HG03520 (cell line): Measurements from ENCODE around the gene ENO4.
A peak's percentile ranks its signal among the peaks of the same experiment; 100 is the strongest.

Experiments used
- ATAC-seq: cut with Tn5 transposase; IDR thresholded peaks from one replicate; pipeline ENCODE4 v1.9.1; 2021; ENCODE audit warnings: mild to moderate bottlenecking, moderate library complexity; ENCODE audit not compliant: unreplicated experiment

Gene ENO4

DNA sequence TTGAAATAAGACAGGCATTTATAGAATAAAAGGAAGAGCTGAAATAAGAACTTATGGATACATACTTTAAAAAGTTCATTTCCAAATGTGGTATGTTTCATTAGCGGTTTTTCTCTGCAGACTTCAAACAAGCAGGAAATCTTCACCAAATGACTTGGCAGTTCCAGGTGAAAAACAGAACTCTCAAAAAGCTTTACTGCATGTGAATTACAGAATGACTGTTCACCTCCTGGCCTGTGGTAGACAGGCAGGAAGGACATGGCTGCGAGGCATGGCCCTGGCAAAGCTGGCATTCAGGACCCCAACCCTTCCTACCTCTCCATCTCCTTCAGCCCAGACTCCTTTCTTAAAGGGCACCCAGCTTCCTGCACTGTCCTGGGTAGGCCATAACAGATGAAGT is 21.2 kb upstream of the ENO4 start:
- no peak for ATAC-seq

DNA sequence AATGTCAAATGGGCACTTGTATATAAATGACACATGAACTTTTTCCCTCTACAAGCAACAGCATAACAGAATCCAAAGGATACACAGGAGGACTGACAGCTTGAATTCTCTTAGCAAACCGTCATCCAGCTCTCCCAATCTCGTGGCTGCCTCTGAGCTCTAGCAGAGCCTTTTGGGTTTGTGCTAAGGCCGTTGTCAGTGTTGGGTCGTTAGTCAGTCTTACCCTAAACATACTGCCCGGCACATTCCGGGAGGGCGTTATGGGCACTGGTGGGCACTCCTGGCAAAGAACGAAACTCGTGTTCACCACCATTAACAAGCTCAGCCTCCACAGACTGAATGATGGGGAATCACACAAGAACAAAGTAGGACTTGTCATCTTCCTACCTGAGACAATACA is 19.6 kb upstream of the ENO4 start:
- ATAC-seq = no peak

GRCh38 chr10:116831086-116831485 is 18.2 kb upstream of the ENO4 start:
- no peak for ATAC-seq

DNA sequence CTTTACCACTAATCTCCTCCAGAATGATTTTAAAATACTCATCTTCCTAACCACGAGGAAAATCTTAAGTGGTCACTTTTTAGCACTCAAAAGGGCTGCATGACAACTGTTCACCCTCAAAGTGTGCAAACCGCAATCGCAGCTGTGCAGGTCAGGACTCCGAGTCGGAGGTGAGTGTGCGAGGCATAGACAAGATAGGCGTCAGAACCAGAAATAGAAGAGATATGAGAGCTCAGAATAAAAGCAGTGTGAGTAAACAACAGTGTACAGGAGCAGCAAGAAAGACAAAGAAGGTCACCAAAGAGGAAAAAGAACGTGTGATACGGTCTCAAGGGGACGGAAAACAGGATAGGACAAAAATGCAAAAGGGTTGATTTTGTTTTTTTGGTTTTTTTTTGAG is 17.5 kb upstream of the ENO4 start:
- ATAC-seq = no peak

DNA sequence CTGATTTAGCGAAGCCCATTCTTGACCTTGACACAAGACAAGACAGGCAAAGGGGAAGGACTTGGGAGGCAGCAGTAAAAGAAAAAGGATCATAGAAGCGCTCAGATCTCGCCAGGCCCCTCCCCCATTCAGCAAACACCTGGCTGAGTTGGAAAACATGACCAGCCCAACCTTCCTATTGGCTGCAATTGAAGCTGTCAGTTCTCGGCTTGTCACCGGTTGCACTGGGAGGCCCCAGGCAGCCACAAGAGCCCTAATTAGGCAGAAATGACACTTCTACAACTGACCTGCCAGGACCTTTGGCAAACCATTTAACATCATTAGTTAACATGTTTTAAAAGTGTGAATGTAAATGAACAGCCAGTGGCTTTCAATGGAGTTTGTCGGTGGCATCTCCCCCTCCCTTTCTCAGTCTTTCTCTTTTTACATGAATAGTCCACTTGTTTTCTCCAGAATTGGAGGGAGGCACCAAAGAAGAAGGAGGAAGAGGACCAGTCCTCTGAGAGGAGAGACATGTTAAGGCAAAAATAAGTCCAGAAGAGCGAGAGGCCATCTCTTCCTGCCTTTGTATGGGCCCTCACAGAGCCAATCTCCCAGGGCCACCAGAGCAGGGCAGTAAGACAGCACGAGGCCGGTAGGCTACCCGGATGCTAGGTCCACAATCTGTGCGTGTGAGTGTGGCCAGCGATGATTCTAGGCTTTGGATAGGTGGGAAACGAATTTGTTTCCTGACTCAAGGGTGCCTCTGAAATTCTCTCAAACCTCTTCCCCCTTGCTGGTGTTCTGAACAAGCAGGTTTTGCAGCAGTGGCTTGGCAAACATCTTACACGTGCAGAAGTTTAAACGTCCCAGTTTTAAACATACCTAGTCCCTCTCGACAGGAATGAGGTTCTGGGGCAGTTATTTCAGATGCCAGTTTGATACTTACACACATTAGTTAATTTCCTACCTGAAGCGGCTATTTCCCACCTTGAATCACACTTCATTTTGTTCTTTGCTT is 15.0 kb upstream of the ENO4 start:
- no peak for ATAC-seq

GRCh38 chr10:116835658-116836057 is 13.6 kb upstream of the ENO4 start:
- no peak for ATAC-seq

DNA sequence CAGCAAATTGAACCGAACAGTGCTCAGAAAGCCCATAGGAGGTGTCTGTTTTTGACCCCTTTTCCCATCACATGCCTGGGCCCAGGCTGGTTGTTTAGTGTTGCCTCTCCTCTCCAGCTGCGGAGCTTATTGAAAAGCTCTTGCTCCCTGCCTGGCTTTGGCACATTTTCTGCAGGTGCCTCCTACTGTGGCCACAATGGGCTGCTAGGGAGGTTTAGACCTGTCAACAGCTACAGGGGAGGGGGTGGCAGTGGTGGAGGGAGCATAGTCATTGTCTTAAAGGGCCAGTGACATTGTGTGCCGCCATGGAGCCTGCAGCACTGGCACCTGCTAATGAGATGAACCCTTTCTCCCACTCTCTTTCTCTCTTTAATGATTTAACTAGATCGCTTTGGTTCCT is 13.2 kb upstream of the ENO4 start:
- no peak for ATAC-seq

DNA sequence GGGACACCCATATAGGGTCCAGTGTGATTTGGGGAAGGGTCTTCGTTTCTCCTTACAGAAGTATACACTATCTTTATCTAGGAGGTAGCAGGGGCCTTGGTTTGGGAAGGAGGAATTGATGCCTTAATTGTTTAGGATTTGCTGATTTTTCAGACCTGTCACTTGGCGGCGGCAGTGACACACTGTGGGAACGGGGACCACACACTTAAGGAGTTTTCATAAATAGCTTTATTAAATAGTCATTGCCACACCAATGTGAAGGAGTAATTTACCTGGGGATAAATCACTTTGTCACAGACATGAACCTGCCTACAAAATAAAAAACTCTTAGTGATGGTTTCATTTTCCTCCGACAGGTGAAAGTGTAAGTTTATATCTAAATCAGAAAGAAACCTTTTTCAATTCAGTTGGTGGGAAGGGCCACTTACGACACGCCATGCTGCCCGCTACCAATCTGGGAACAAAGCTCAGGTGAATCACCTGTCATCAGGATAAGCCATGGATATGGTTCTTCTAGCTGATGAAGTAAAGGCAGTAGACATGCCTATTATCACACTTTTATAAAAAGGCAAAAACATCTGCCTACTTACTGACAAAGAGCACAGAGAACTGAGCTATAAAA is 12.3 kb upstream of the ENO4 start:
- no peak for ATAC-seq

DNA sequence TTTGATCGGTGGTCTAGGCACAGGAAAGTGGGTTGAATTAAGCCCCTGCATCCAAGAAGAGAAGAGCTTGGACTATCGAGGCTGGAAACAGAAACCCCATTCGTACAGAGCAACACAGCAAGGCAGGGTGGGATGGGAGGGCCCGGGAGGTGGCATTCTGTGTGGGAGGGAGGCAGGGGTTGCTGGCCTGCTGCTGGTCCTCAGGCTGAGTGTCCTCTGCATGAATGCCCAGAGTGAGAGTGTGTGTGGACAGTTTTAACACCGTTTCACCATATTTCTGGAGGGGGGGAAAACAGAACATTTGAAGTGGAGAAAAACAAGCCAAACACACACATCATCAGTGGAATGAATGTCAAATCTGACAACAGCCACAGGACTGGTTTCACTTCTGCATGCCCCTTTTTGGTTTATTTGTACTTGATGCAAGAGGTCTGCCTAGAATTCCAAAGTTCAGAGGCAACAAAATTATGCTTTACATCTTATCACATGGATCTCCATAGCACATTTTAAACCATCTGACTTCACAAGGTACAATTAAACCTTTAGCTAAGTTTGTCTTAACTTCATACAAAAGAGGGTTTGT is 11.1 kb upstream of the ENO4 start:
- peak; percentile 90 for ATAC-seq

DNA sequence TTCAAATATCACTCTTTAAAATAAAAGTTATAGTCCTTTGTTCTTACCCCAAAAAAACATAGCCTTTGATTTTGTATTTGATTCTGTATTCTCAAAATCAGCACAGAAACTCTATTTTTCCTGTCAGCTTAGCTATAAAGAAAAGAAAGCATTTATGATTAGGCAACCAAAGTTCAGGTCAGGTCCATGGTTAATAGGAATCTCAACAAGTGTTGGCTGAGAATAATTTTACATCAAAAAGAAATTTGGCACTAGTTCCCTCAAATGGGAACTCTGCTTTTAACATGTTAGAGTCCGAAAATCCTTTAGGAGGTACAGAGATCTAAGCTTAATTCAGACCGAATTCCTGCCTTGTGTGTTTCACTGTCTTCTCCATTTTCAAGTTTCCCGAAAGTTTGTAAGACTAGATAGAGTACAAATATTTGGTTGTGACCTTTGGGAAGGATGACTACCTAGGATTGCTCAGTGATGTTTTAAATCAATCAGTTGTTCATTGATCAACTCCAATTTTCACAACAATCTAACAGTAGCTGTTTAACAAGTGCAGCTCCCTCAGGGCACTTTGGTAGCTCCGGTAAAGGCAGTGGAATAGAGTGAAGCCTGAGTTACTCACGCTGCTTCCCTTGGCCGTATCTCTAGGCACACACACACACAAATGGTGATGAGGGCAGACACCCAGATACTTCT is 8.8 kb upstream of the ENO4 start:
- no peak for ATAC-seq

GRCh38 chr10:116845823-116846222 is 3.5 kb upstream of the ENO4 start:
- ATAC-seq = no peak

- peak; percentile 76 for ATAC-seq
These were observed 1.0 kb upstream of the ENO4 start for GRCh38 chr10:116848032-116848943.

- ATAC-seq = no peak
These were observed 403 bp upstream of the ENO4 start for GRCh38 chr10:116848944-116849247.

- ATAC-seq = no peak
These were observed 836 bp downstream of the ENO4 start for GRCh38 chr10:116850058-116850611.

- no peak for ATAC-seq
These were observed 2.9 kb downstream of the ENO4 start for GRCh38 chr10:116852246-116852645.

- no peak for ATAC-seq
These were observed 4.0 kb downstream of the ENO4 start for GRCh38 chr10:116853287-116853686.

DNA sequence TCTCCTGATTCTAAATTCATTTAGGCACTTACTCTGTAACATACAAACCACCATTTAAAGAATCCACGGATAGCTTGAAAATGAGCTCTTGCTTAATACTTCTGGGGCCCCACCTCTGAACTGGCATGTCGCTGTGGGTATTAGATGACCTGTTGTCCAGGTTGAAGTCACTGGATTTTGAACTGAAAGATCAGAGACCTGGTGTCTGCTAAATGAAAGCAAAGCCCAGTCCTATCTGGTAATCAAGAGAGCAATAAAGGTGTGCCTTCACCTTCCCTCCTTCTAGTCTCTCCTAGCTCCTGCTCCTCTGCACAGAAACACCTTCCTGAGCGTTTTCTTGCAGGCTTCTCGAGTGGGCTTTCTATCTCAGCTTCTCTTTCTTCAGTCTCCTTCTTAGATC is 4.4 kb downstream of the ENO4 start:
- no peak for ATAC-seq

DNA sequence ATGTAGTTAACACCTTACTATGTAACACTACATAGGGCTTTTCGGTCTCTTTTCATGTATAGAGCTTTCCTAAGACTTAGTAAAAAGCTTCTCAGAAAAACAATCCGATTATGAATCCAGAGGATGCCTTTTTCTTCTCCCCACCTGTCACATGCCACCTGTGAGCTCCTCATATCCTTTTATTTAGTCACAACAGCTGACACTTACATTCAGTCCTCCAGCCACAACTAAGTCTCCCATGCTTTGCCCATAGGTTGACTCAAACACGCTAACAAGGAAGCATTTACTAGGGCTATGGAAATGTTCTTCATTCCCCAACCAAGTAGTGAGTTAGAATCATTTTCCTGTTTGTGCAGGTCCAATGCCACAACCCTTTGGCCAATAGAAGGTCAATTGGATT is 7.9 kb downstream of the ENO4 start:
- ATAC-seq = no peak

DNA sequence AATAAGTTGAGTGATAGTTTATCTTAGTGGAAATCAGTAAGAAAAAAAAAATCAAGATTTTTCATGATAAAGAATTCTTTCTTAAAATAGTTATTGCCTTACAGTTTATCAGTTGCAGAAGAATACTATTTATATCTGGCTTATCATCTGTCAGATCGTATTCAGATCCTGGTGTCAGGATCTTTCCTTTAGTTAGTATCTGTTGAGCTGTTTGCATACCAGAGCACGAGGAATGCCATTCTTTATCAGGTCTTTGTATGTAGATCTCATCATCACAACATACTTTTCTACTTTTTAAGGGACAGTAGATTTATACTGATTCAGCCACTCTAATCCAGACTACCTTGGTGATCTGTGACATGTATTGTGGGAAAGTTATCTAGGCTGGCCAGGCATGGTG is 12.5 kb downstream of the ENO4 start:
- ATAC-seq = no peak

- no peak for ATAC-seq
These were observed 15.1 kb downstream of the ENO4 start for GRCh38 chr10:116864436-116864835.
